PFSK-1 (cell line): Measurements from ENCODE around the gene ANKRD17.

Experiments used
- POLR2AphosphoS5 ChIP-seq: IDR thresholded peaks from 2 replicates; pipeline ENCODE4 v1.6.1; 2012; ENCODE audit warnings: low read depth, mild to moderate bottlenecking, control low read depth, low read length, moderate library complexity
- SIN3A ChIP-seq: IDR thresholded peaks from 2 replicates; pipeline ENCODE4 v1.6.1; 2012; ENCODE audit warnings: mild to moderate bottlenecking, low read length, moderate library complexity, borderline replicate concordance; ENCODE audit not compliant: insufficient read depth

DNA sequence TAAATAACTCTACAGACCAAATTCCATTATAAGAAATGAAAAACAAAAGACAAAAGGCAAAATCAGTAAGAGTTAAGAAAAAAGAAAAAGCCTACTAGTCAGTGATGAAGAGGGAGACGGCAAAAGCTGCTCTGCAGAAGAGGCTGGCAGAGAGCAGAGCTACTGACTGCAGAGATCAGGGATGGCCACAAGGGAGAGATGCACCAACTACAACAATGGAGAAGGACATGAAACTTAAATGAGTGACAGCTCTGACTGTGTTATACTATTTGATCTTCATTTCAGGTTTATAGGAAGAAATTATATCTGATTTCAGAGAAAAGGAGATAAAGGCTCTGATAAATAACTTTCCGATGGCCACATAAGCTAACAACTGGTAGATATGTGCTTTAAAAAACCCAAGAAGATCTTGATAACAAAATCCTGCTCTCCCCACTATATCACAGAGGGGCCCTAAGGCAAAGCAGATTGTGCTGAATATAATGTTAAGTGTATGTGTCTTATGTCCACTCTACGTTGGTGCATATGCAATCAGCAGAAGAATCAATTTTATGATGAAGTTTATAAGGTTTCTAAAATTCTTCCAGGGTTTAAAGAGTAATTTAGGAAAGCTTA lies 130.7 kb downstream of the ANKRD17 start:
- no peak for TF ChIP-seq POLR2AphosphoS5
- no peak for TF ChIP-seq SIN3A
